A549 (cell line): ENCODE data around the gene BID.

Source experiments
- CHD2 ChIP-seq: fragments of 150-350 bp; IDR thresholded peaks from 2 replicates; pipeline ENCODE4 v1.6.1; 2014; ENCODE audit warnings: low read length; ENCODE audit not compliant: partially characterized antibody
- CHD4 ChIP-seq: fragments of 200-600 bp; sonication (generic); IDR thresholded peaks from 2 replicates; pipeline ENCODE4 v1.6.1; 2016; ENCODE audit warnings: antibody characterized with exemption, mild to moderate bottlenecking, borderline replicate concordance
- GATA3 ChIP-seq: IDR thresholded peaks from 2 replicates; pipeline ENCODE4 v1.6.1; 2012; ENCODE audit warnings: borderline replicate concordance
- JUN ChIP-seq, 2 experiments: fragments of >200 bp; sonication (Bioruptor Twin); formaldehyde crosslinking; IDR thresholded peaks; 2 replicates in 1 of 2; 3 replicates in 1 of 2; pipeline ENCODE4 v1.6.1; 2016 to 2017
- JUNB ChIP-seq: fragments of >200 bp; sonication (Bioruptor Twin); formaldehyde crosslinking; IDR thresholded peaks from 2 replicates; pipeline ENCODE4 v1.6.1; 2016
- MAFK ChIP-seq: fragments of 450-650 bp; IDR thresholded peaks from 2 replicates; pipeline ENCODE4 v1.6.1; 2014; ENCODE audit not compliant: partially characterized antibody
- PHF8 ChIP-seq: fragments of 200-600 bp; sonication (generic); IDR thresholded peaks from 2 replicates; pipeline ENCODE4 v1.6.1; 2016; ENCODE audit warnings: low read depth, mild to moderate bottlenecking, antibody characterized with exemption, moderate library complexity, borderline replicate concordance
- POLR2A ChIP-seq: IDR thresholded peaks from 2 replicates; pipeline ENCODE4 v1.6.1; 2012; ENCODE audit warnings: mild to moderate bottlenecking, low read length
- SMC3 ChIP-seq: fragments of >200 bp; sonication (Bioruptor Twin); formaldehyde crosslinking; IDR thresholded peaks from 3 replicates; pipeline ENCODE4 v1.6.1; 2018; ENCODE audit warnings: inconsistent platforms
- SREBF2 ChIP-seq: fragments of 450-650 bp; IDR thresholded peaks from 2 replicates; pipeline ENCODE4 v1.6.1; 2014; ENCODE audit warnings: mild to moderate bottlenecking, moderate library complexity
- ZNF302 ChIP-seq: fragments of 250-450 bp; sonication (Bioruptor Pico); IDR thresholded peaks from 2 replicates; pipeline ENCODE4 v1.9.0; 2021; ENCODE audit warnings: inconsistent platforms, mild to moderate bottlenecking, moderate library complexity
- ZSCAN20 ChIP-seq: fragments of 250-450 bp; sonication (Bioruptor Pico); IDR thresholded peaks from 2 replicates; pipeline ENCODE4 v1.8.0; 2022; ENCODE audit warnings: mild to moderate bottlenecking, moderate library complexity
- TF ChIP-seq, protein P1 (sequence below): fragments of >200 bp; sonication (Bioruptor Twin); formaldehyde crosslinking; IDR thresholded peaks from 3 replicates; pipeline ENCODE4 v1.5.1; 2016
- TF ChIP-seq, protein P2 (sequence below): IDR thresholded peaks from 2 replicates; pipeline ENCODE4 v1.6.1; 2012

DNA sequence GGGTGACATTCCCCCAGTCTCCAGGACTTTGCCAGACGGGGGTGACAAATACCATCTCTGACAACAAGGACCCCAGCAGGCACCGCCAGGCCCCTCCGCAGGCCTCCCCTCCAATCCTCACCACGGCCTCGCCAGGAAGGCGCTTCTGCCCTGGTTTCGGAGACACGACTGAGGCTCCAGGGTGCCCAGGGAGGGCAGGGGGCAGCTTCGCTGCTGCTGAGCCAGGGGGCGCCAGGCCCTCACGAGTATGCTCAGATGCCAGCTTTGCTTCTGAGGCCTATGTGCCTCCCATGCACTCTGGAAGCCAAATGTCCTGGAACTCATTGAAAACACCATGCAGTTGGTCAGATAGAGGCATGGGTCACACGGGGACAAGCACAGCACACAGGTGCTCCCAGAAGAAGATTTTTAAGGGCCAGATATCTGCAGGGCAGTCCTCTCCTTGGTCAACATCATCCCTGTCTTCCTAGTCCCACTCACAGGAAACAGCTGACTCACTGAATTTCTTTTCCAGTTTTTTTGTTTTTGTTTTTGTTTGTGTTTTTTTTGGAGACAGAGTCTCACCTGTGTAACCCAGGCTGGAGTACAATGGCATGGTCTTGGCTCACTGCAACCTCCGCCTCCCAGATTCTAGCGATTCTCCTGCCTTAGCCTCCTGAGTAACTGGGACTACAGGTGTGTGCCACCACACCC lies 19.9 kb downstream of the BID start:
- TF ChIP-seq SREBF2, result no peak
- TF ChIP-seq PHF8, result no peak
- TF ChIP-seq POLR2A, result no peak
- TF ChIP-seq, protein P1, sequence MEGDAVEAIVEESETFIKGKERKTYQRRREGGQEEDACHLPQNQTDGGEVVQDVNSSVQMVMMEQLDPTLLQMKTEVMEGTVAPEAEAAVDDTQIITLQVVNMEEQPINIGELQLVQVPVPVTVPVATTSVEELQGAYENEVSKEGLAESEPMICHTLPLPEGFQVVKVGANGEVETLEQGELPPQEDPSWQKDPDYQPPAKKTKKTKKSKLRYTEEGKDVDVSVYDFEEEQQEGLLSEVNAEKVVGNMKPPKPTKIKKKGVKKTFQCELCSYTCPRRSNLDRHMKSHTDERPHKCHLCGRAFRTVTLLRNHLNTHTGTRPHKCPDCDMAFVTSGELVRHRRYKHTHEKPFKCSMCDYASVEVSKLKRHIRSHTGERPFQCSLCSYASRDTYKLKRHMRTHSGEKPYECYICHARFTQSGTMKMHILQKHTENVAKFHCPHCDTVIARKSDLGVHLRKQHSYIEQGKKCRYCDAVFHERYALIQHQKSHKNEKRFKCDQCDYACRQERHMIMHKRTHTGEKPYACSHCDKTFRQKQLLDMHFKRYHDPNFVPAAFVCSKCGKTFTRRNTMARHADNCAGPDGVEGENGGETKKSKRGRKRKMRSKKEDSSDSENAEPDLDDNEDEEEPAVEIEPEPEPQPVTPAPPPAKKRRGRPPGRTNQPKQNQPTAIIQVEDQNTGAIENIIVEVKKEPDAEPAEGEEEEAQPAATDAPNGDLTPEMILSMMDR, result no peak
- peak; percentile 50 for TF ChIP-seq MAFK
- TF ChIP-seq, protein P2, sequence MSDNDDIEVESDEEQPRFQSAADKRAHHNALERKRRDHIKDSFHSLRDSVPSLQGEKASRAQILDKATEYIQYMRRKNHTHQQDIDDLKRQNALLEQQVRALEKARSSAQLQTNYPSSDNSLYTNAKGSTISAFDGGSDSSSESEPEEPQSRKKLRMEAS, result no peak
- no peak for TF ChIP-seq JUN (IDR thresholded peaks at IDR 0.05)
- no peak for TF ChIP-seq SMC3
- TF ChIP-seq ZSCAN20 (CRISPR knock-in tag), result no peak
- no peak for TF ChIP-seq CHD2
- TF ChIP-seq CHD4, result no peak
- no peak for TF ChIP-seq ZNF302 (CRISPR knock-in tag)
- no peak for TF ChIP-seq GATA3
- TF ChIP-seq JUNB, result no peak
